ENCODE results near the gene ALAS2.

DNA sequence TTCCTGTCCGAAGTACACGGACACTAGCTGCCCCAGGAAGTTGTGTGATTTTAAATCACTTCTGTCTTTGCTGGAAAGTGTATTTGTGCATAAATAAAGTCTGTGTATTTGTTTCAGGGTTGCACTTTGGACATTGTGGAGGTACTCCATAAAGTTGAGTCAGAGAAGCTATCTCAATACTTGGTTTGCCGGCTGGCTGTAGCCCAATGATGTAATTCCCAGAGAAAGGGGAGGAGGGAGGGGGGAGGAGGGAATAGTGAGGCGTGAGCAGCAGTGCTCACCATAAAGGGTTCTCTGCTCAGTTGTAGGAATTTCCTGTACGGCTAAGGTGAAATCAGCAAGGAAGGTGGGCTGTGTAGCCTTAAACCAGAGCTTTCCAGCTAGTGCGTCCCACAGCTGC lies 23.1 kb downstream of the ALAS2 start:
- TF ChIP-seq EP300 (IDR thresholded peaks at IDR 0.05): no peak
- TF ChIP-seq, protein P1, sequence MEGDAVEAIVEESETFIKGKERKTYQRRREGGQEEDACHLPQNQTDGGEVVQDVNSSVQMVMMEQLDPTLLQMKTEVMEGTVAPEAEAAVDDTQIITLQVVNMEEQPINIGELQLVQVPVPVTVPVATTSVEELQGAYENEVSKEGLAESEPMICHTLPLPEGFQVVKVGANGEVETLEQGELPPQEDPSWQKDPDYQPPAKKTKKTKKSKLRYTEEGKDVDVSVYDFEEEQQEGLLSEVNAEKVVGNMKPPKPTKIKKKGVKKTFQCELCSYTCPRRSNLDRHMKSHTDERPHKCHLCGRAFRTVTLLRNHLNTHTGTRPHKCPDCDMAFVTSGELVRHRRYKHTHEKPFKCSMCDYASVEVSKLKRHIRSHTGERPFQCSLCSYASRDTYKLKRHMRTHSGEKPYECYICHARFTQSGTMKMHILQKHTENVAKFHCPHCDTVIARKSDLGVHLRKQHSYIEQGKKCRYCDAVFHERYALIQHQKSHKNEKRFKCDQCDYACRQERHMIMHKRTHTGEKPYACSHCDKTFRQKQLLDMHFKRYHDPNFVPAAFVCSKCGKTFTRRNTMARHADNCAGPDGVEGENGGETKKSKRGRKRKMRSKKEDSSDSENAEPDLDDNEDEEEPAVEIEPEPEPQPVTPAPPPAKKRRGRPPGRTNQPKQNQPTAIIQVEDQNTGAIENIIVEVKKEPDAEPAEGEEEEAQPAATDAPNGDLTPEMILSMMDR (IDR thresholded peaks at IDR 0.05): no peak
- TF ChIP-seq POLR2AphosphoS5 (IDR thresholded peaks at IDR 0.05): no peak
- no peak for TF ChIP-seq POLR2A (IDR thresholded peaks at IDR 0.05)
